ENCODE measurements around the gene MMEL1.
"Not testable (repeated sequence)": the region's sequence is repeated elsewhere in the genome, so short reads cannot be mapped to it uniquely, and the experiment has no call there.

Gene MMEL1

GRCh38 chr1:2629627-2630497 lies 3.0 kb downstream of the MMEL1 start:
- DNase-seq (ENCODE audit: low read depth in 1 of 2, low spot score in 1 of 2): no peak

GRCh38 chr1:2628933-2629626 lies 3.7 kb downstream of the MMEL1 start:
- DNase-seq (ENCODE audit: low read depth in 1 of 2, low spot score in 1 of 2): no peak

- no peak for DNase-seq (ENCODE audit: low read depth in 1 of 2, low spot score in 1 of 2)
These were observed 4.5 kb downstream of the MMEL1 start for GRCh38 chr1:2628191-2628932.

GRCh38 chr1:2627746-2628145 lies 5.1 kb downstream of the MMEL1 start:
- DNase-seq (ENCODE audit: low read depth in 1 of 2, low spot score in 1 of 2): no peak

- not testable (repeated sequence) for DNase-seq (ENCODE audit: low read depth in 1 of 2, low spot score in 1 of 2)
These were observed 7.1 kb downstream of the MMEL1 start for GRCh38 chr1:2625748-2626147.

- DNase-seq (ENCODE audit: low read depth in 1 of 2, low spot score in 1 of 2): no peak
These were observed 7.5 kb downstream of the MMEL1 start for GRCh38 chr1:2625311-2625710.

GRCh38 chr1:2624735-2625300 lies 8.0 kb downstream of the MMEL1 start:
- DNase-seq (ENCODE audit: low read depth in 1 of 2, low spot score in 1 of 2): no peak

GRCh38 chr1:2623571-2624337 lies 9.1 kb downstream of the MMEL1 start:
- no peak for DNase-seq (ENCODE audit: low read depth in 1 of 2, low spot score in 1 of 2)

- DNase-seq (ENCODE audit: low read depth in 1 of 2, low spot score in 1 of 2): no peak
These were observed 14.8 kb downstream of the MMEL1 start for GRCh38 chr1:2617971-2618470.

- DNase-seq (ENCODE audit: low read depth in 1 of 2, low spot score in 1 of 2): no peak
These were observed 18.7 kb downstream of the MMEL1 start for GRCh38 chr1:2614145-2614544.

GRCh38 chr1:2612591-2613365 lies 20.0 kb downstream of the MMEL1 start:
- no peak for DNase-seq (ENCODE audit: low read depth in 1 of 2, low spot score in 1 of 2)

GRCh38 chr1:2611621-2612437 lies 21.0 kb downstream of the MMEL1 start:
- DNase-seq (ENCODE audit: low read depth in 1 of 2, low spot score in 1 of 2): no peak

GRCh38 chr1:2611031-2611501 lies 21.8 kb downstream of the MMEL1 start:
- no peak for DNase-seq (ENCODE audit: low read depth in 1 of 2, low spot score in 1 of 2)

GRCh38 chr1:2610036-2610959 lies 22.5 kb downstream of the MMEL1 start:
- no peak for DNase-seq (ENCODE audit: low read depth in 1 of 2, low spot score in 1 of 2)

- no peak for DNase-seq (ENCODE audit: low read depth in 1 of 2, low spot score in 1 of 2)
These were observed 23.3 kb downstream of the MMEL1 start for GRCh38 chr1:2609319-2610035.

GRCh38 chr1:2607641-2608091 lies 25.1 kb downstream of the MMEL1 start:
- no peak for DNase-seq (ENCODE audit: low read depth in 1 of 2, low spot score in 1 of 2)

Data from activated CD4-positive, alpha-beta T cell treated with anti-CD3 and anti-CD28 coated beads, Interleukin-2, amount 50 U/mL, for 24 hours (primary cell).